Measurements from ENCODE around the gene CMAS.

DNA sequence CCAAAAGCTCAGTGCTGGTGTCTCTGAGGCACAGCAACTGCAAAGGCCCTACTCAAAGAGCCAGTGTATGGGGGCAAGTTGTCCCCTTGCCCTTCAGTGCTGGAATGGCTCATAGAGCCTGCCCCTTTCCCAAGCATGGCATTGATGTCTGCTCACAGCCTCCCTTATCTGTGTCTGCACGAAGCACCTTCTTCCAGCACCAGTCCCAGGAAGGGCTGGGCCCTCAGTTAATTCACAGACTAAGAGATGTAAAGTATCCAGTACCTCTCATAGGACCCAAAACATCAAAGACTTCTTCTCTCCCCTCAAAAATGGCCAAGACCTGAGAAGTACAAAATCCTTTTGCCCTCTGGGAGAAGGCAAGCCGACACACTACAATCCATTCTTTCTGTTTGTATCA, 1.6 kb upstream of the CMAS start:
- TF ChIP-seq, protein P1, sequence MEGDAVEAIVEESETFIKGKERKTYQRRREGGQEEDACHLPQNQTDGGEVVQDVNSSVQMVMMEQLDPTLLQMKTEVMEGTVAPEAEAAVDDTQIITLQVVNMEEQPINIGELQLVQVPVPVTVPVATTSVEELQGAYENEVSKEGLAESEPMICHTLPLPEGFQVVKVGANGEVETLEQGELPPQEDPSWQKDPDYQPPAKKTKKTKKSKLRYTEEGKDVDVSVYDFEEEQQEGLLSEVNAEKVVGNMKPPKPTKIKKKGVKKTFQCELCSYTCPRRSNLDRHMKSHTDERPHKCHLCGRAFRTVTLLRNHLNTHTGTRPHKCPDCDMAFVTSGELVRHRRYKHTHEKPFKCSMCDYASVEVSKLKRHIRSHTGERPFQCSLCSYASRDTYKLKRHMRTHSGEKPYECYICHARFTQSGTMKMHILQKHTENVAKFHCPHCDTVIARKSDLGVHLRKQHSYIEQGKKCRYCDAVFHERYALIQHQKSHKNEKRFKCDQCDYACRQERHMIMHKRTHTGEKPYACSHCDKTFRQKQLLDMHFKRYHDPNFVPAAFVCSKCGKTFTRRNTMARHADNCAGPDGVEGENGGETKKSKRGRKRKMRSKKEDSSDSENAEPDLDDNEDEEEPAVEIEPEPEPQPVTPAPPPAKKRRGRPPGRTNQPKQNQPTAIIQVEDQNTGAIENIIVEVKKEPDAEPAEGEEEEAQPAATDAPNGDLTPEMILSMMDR (conservative IDR thresholded peaks at IDR 0.05 in 1 of 2, IDR thresholded peaks at IDR 0.05 in 1 of 2; ENCODE audit: low read depth in 1 of 2, low read length in 2 of 2): no peak
- TF ChIP-seq EZH2 (IDR thresholded peaks at IDR 0.05; ENCODE audit: low read length, missing control alignments): no peak
